ENCODE results near the gene BAIAP2L2. TPM values are rescaled to one million over a fixed set of nuclear protein-coding genes. Genes with fewer than 3 reads are reported as not detected.

BAIAP2L2 gene
- total and polyA plus RNA-seq, 7 donors = 0.23 to 5.1 (median 0.55) TPM; not detected in 1

DNA sequence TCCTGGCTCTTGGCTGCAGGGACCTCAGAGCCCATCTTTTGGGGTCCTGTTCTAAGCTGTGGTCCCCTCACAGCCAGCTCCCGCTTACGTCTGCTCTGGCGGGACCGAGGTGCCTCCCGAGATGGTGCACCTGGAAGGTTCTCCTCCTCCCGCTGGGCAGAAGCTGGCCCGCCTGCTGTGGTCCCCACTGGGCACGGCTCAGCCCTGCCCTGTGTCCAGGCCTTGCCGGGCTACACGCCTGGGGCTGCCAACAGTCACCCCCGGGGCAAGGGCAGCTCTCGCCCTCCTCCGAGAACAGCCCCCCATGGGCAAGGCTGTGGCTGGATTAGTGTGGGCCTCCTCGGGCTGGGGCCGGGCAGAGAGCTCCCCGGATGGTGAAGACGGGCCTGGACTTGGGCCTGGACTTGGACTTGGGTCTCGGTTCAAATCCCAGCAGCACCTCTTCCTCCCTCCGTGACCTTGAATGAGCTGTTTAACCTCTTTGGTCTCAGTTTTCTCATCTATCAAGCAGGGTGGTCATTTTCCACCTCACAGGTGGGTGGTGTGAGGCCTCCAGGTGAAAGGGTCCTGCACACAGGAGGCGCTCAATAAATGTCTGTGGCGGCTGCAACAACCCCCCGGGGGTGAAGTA, 998 bp downstream of the BAIAP2L2 start:
- intact Hi-C loops (cut with DNase I) = loop anchor here (5.0 to 10.0 kb wide), 2 partner anchors 58 to 95 kb away; partner anchors contain the start of gene MAFF (in 2 of the 2)
- H3K27me3 ChIP-seq (ENCODE audit: insufficient read depth in 3 of 3, low read length in 2 of 3) = no peaks in the 10 kb centered on the region
- H3K4me3 ChIP-seq = no peak overlapping the region
- H3K4me1 ChIP-seq = no peaks in the 10 kb centered on the region
- H3K27ac ChIP-seq = no peak overlapping the region
- 87 to 93% (median 88%) methylated on average over 18 to 22 of the region's 22 CpGs for WGBS, 3 donors
- no peaks in the 10 kb centered on the region for H3K36me3 ChIP-seq (ENCODE audit: insufficient read depth in 1 of 2, low read depth in 1 of 2)
- DNase-seq (no peak), ATAC-seq (no peak)
- TF ChIP-seq CTCF (IDR thresholded peaks at IDR 0.05) = no peak
- H3K9me3 ChIP-seq = no peaks in the 10 kb centered on the region

DNA sequence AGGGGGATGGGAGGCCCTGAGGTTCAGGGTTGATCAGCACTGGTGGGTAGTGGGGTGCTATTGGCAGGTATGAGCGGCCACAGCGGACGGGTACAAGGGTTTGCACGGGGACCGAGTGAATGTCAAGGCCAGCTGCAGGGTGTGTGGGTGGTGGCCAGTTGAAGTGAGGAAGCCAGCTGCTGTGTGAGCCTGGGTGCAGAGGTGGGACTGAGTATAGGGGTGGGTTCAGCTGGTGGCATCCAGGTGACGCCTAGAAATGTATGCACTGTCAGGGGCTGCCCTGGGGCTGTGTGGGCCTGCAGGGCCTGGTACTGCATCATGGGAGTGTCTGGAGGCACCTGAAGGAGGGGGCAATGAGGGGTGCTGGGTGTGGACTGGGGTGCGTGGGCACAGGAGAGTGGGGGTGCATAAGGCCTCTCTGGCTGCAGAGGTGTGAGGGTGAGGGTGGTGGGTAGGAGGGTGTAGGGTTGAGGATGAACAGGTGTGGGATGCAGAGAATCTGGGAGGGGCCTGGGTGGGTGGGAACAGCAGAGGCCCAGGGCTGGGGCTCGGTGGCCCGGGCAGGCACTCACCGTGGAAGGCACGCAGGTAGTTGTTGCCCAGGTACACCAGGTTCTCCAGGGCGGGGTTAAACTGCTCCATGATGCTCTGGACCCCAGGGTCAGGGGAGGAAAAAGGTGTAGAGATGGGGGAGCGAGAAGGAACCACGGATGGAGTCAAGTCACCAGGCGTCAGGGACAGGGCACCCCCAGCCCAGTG, 1.7 kb downstream of the BAIAP2L2 start:
- TF ChIP-seq CTCF (IDR thresholded peaks at IDR 0.05) = no peak
- no peak for DNase-seq
- Histone ChIP-seq H3K9me3 (no peaks in the 10 kb centered on the region), H3K27ac (no peak overlapping the region), H3K4me1 (no peaks in the 10 kb centered on the region), H3K36me3 (ENCODE audit: insufficient read depth in 1 of 2, low read depth in 1 of 2) (no peaks in the 10 kb centered on the region), H3K27me3 (ENCODE audit: insufficient read depth in 3 of 3, low read length in 2 of 3) (no peaks in the 10 kb centered on the region), H3K4me3 (no peak overlapping the region)
- intact Hi-C loops (cut with DNase I) = no loop called here
- 90 to 93% (median 91%) methylated on average over 15 of the region's 15 CpGs for WGBS, 3 donors
- ATAC-seq = no peak

GRCh38 chr22:38107692-38108515, 2.6 kb downstream of the BAIAP2L2 start:
- DNase-seq (no peak), ATAC-seq (no peak)
- Histone ChIP-seq H3K9me3 (no peaks in the 10 kb centered on the region), H3K4me1 (no peaks in the 10 kb centered on the region), H3K36me3 (ENCODE audit: insufficient read depth in 1 of 2, low read depth in 1 of 2) (no peaks in the 10 kb centered on the region), H3K4me3 (no peak overlapping the region), H3K27me3 (ENCODE audit: insufficient read depth in 3 of 3, low read length in 2 of 3) (no peaks in the 10 kb centered on the region), H3K27ac (no peak overlapping the region)
- intact Hi-C loops (cut with DNase I) = no loop called here
- TF ChIP-seq CTCF (IDR thresholded peaks at IDR 0.05) = no peak
- WGBS, 3 donors = 65 to 80% (median 69%) methylated on average over 17 of the region's 17 CpGs

GRCh38 chr22:38106814-38107578, 3.5 kb downstream of the BAIAP2L2 start:
- intact Hi-C loops (cut with DNase I) = no loop called here

More at GRCh38 chr22:38106814-38107578, 3.5 kb downstream of the BAIAP2L2 start:
- no peak overlapping the region for H3K27ac ChIP-seq
- no peaks in the 10 kb centered on the region for H3K4me1 ChIP-seq
- WGBS, 3 donors = 58 to 72% (median 67%) methylated on average over 17 of the region's 17 CpGs
- H3K9me3 ChIP-seq = no peaks in the 10 kb centered on the region
- no peak for TF ChIP-seq CTCF (IDR thresholded peaks at IDR 0.05)
- ATAC-seq (no peak), DNase-seq (no peak)
- no peaks in the 10 kb centered on the region for H3K36me3 ChIP-seq (ENCODE audit: insufficient read depth in 1 of 2, low read depth in 1 of 2)
- no peaks in the 10 kb centered on the region for H3K27me3 ChIP-seq (ENCODE audit: insufficient read depth in 3 of 3, low read length in 2 of 3)
- no peak overlapping the region for H3K4me3 ChIP-seq
